GM10847 (cell line): Measurements from ENCODE around the gene H6PD.

Experiments
- POLR2A ChIP-seq: IDR thresholded peaks from 2 replicates; pipeline ENCODE4 v1.6.1; 2011; ENCODE audit not compliant: insufficient read length; ENCODE audit errors: extremely low read depth

Gene H6PD

GRCh38 chr1:9291914-9292360 is 57.4 kb downstream of the H6PD start:
- TF ChIP-seq POLR2A = no peak

- peak; percentile 68 for TF ChIP-seq POLR2A
These were observed 58.0 kb downstream of the H6PD start, which contains the start of gene SPSB1 for GRCh38 chr1:9292361-9293240. TSS of gene SPSB1 (plus strand) at chr1:9292894. CDS start at chr1:9355892, 62,998 bp downstream.

- TF ChIP-seq POLR2A = no peak
These were observed 58.6 kb downstream of the H6PD start for GRCh38 chr1:9293241-9293532.

- no peak for TF ChIP-seq POLR2A
These were observed 59.2 kb downstream of the H6PD start for GRCh38 chr1:9293533-9294404.

GRCh38 chr1:9294405-9294773 is 59.8 kb downstream of the H6PD start:
- TF ChIP-seq POLR2A = no peak

GRCh38 chr1:9294910-9295636 is 60.5 kb downstream of the H6PD start:
- no peak for TF ChIP-seq POLR2A

- TF ChIP-seq POLR2A = no peak
These were observed 61.3 kb downstream of the H6PD start for GRCh38 chr1:9295884-9296283.

- TF ChIP-seq POLR2A = no peak
These were observed 62.3 kb downstream of the H6PD start for GRCh38 chr1:9296850-9297249.

GRCh38 chr1:9297831-9298230 is 63.3 kb downstream of the H6PD start:
- no peak for TF ChIP-seq POLR2A

GRCh38 chr1:9298282-9298681 is 63.7 kb downstream of the H6PD start:
- TF ChIP-seq POLR2A = no peak

GRCh38 chr1:9300573-9300972 is 66.0 kb downstream of the H6PD start:
- no peak for TF ChIP-seq POLR2A

- no peak for TF ChIP-seq POLR2A
These were observed 68.4 kb downstream of the H6PD start for GRCh38 chr1:9302745-9303524.

- no peak for TF ChIP-seq POLR2A
These were observed 69.3 kb downstream of the H6PD start for GRCh38 chr1:9303916-9304315.

GRCh38 chr1:9305216-9305615 is 70.6 kb downstream of the H6PD start:
- no peak for TF ChIP-seq POLR2A

- TF ChIP-seq POLR2A = no peak
These were observed 71.4 kb downstream of the H6PD start for GRCh38 chr1:9306006-9306405.
